ENCODE results near the gene PIK3C3.

GRCh38 chr18:42045346-42045745 lies 90.3 kb downstream of the PIK3C3 start:
- no peak for TF ChIP-seq CTCF (IDR thresholded peaks at IDR 0.05; ENCODE audit: low read depth, low read length, poor library complexity, severe bottlenecking)
- TF ChIP-seq EZH2phosphoT487 (IDR thresholded peaks at IDR 0.05; ENCODE audit: borderline replicate concordance, low read length): no peak
